GM21381 (cell line): Measurements from ENCODE around the gene KANTR.
A peak's percentile ranks its signal among the peaks of the same experiment; 100 is the strongest.

ENCODE experiments used
- ATAC-seq: cut with Tn5 transposase; IDR thresholded peaks from one replicate; pipeline ENCODE4 v1.9.1; 2021; ENCODE audit warnings: mild to moderate bottlenecking, moderate library complexity; ENCODE audit not compliant: unreplicated experiment

The KANTR gene

GRCh38 chrX:53080628-53081580 is 13.0 kb upstream of the KANTR start:
- no peak for ATAC-seq

GRCh38 chrX:53081925-53082772 is 11.8 kb upstream of the KANTR start, which contains the start of gene TSPYL2:
TSS of gene TSPYL2 (plus strand) at chrX:53082367. CDS start at chrX:53082499, 132 bp downstream.
- peak; percentile 93 for ATAC-seq

GRCh38 chrX:53082773-53083616 is 10.9 kb upstream of the KANTR start:
- ATAC-seq: peak; percentile 2

GRCh38 chrX:53084043-53084570 is 9.8 kb upstream of the KANTR start:
- no peak for ATAC-seq

- ATAC-seq: no peak
Measured at GRCh38 chrX:53084863-53085262, 9.1 kb upstream of the KANTR start.

GRCh38 chrX:53085661-53086229 is 8.2 kb upstream of the KANTR start:
- ATAC-seq: no peak

GRCh38 chrX:53086464-53086863 is 7.5 kb upstream of the KANTR start:
- ATAC-seq: no peak

GRCh38 chrX:53087388-53087831 is 6.5 kb upstream of the KANTR start:
- no peak for ATAC-seq

- ATAC-seq: no peak
Measured at GRCh38 chrX:53088136-53088974, 5.6 kb upstream of the KANTR start.

- no peak for ATAC-seq
Measured at GRCh38 chrX:53089224-53089842, 4.6 kb upstream of the KANTR start.

GRCh38 chrX:53089925-53090324 is 4.0 kb upstream of the KANTR start:
- ATAC-seq: no peak

- ATAC-seq: no peak
Measured at GRCh38 chrX:53091354-53091753, 2.6 kb upstream of the KANTR start.

- peak; percentile 52 for ATAC-seq
Measured at GRCh38 chrX:53093177-53093655, 726 bp upstream of the KANTR start.

GRCh38 chrX:53094582-53094905 is 602 bp downstream of the KANTR start:
- no peak for ATAC-seq

GRCh38 chrX:53095796-53096195 is 1.9 kb downstream of the KANTR start:
- no peak for ATAC-seq

- ATAC-seq: no peak
Measured at GRCh38 chrX:53114864-53115549, 21.1 kb downstream of the KANTR start.

GRCh38 chrX:53115550-53115874 is 21.6 kb downstream of the KANTR start:
- ATAC-seq: no peak

GRCh38 chrX:53116101-53116500 is 22.2 kb downstream of the KANTR start:
- ATAC-seq: no peak
